Adrenal gland (tissue), 12 donors: Measurements from ENCODE around the gene PLA1A. TPM values are rescaled to one million over a fixed set of nuclear protein-coding genes. Genes with fewer than 3 reads are reported as not detected.

ENCODE experiments used
- DNase-seq, 7 donors: peaks; one replicate each; pipeline ENCODE4 v3.0.0-alpha.2; 2019 to 2020
- H3K27ac ChIP-seq, 5 donors: fragments of 200-600 bp; sonication (generic) in 4 of 5; 1 replicate in 3 of 5; 2 replicates in 2 of 5; pipeline versions ENCODE4 v1.5.1 to v1.8.0; 2016 to 2020; ENCODE audit warnings: mild to moderate bottlenecking in 1 of 5
- H3K27me3 ChIP-seq: fragments of 200-600 bp; 2 replicates; pipeline ENCODE4 v1.8.0; 2021
- H3K36me3 ChIP-seq, 2 donors: fragments of 200-600 bp; replicated peaks in 1 of 2; 1 replicate in 1 of 2; 2 replicates in 1 of 2; pipeline versions ENCODE4 v1.5.1 to v1.8.0; 2018 to 2022
- H3K4me1 ChIP-seq, 2 donors: fragments of 200-600 bp; replicated peaks in 1 of 2; 1 replicate in 1 of 2; 2 replicates in 1 of 2; pipeline versions ENCODE4 v1.5.1 to v1.8.0; 2018 to 2021
- H3K4me3 ChIP-seq, 4 donors: fragments of 200-600 bp; sonication (generic) in 3 of 4; one replicate each; pipeline ENCODE4 v1.5.1; 2016 to 2018
- H3K9me3 ChIP-seq, 3 donors: fragments of 200-600 bp; sonication (generic) in 1 of 3; replicated peaks in 1 of 3; 1 replicate in 2 of 3; 2 replicates in 1 of 3; pipeline versions ENCODE4 v1.5.1 to v1.8.0; 2016 to 2021
- POLR2A ChIP-seq, 2 donors: fragments of 450-650 bp; IDR thresholded peaks; one replicate each; pipeline ENCODE4 v1.6.1; 2017; ENCODE audit warnings: antibody characterized with exemption in 2 of 2, mild to moderate bottlenecking in 2 of 2, moderate library complexity in 1 of 2
- WGBS, 4 donors: extraction: QIAGEN DNeasy Blood & Tissue Kit in 2 of 4; methylation state at CpG; one replicate each; pipeline versions ENCODE4 v1.1.5 to v1.1.7; 2013 to 2017; 5-methylcytosine and 5-hydroxymethylcytosine counted together
- intact Hi-C, 2 donors: fragments of 100-400 bp; cut with DNase I; formaldehyde crosslinking; loops; one replicate each; pipeline versions ENCODE4 v1.14.1 to v1.15.0; 2022 to 2023
- polyA plus RNA-seq, 3 donors: library from polyadenylated mRNA; stranded (reverse); fragments of 200-250 nt in 2 of 3; fragments of 350-450 nt in 1 of 3; fragmentation: Illumina TruSeq in 1 of 3; extraction: RNeasy Lipid Tissue Mini Kit (QIAGEN cat#74804) in 1 of 3; gene quantifications; one replicate each; pipeline ENCODE4 v1.2.3, GENCODE V29; 2013 to 2014
- total RNA-seq, 9 donors: library from RNA; depleted of rRNA in 4 of 9; stranded (reverse); fragments of >200 nt in 4 of 9; fragments of 120-200 nt in 1 of 9; fragmentation: NEBNext Ultra II Directional in 1 of 9; extraction: Animal tissue kit (Norgen Biotek cat#: 25700) in 1 of 9; gene quantifications; one replicate each; pipeline versions ENCODE4 v1.1.0 to v1.2.4, GENCODE V29; 2013 to 2023
- TF ChIP-seq, protein P1 (sequence below), 6 experiments: fragments of 450-650 bp in 4 of 6; fragments of 200-600 bp in 2 of 6; sonication (generic) in 1 of 6; IDR thresholded peaks; 1 replicate in 5 of 6; 2 replicates in 1 of 6; pipeline versions ENCODE4 v1.5.1 to v1.8.0; 2016 to 2021; ENCODE audit warnings: antibody characterized with exemption in 6 of 6, mild to moderate bottlenecking in 2 of 6, moderate library complexity in 1 of 6
- donor health status: healthy with polysubstance abuse.
- donor health status: Bipolar disorder and iron deficiency.
- donor health status: DM: yes; HTN: yes; CAD: no.
- donor health status: DM: no; HTN: no; CAD: no.
- donor health status: DM: no; HTN: no; CAD: no.
- donor health status: DM: yes; HTN: yes; CAD: no.

Gene PLA1A
- total and polyA plus RNA-seq, 12 donors = 0.17 to 2.0 (median 0.72) TPM

GRCh38 chr3:119647171-119647570 lies 49.5 kb downstream of the PLA1A start:
- Histone ChIP-seq H3K27ac (peak overlapping the region in 2 of 5 donors; percentile 57 to 70), H3K9me3 (no peaks in the 10 kb centered on the region), H3K4me3 (no peak overlapping the region), H3K36me3 (no peaks in the 10 kb centered on the region), H3K4me1 (peaks cover 1 to 5% of the 10 kb centered on the region in 2 donors), H3K27me3 (no peaks in the 10 kb centered on the region)
- intact Hi-C loops = no loop called here
- no peak for DNase-seq
- TF ChIP-seq, protein P1, sequence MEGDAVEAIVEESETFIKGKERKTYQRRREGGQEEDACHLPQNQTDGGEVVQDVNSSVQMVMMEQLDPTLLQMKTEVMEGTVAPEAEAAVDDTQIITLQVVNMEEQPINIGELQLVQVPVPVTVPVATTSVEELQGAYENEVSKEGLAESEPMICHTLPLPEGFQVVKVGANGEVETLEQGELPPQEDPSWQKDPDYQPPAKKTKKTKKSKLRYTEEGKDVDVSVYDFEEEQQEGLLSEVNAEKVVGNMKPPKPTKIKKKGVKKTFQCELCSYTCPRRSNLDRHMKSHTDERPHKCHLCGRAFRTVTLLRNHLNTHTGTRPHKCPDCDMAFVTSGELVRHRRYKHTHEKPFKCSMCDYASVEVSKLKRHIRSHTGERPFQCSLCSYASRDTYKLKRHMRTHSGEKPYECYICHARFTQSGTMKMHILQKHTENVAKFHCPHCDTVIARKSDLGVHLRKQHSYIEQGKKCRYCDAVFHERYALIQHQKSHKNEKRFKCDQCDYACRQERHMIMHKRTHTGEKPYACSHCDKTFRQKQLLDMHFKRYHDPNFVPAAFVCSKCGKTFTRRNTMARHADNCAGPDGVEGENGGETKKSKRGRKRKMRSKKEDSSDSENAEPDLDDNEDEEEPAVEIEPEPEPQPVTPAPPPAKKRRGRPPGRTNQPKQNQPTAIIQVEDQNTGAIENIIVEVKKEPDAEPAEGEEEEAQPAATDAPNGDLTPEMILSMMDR (IDR thresholded peaks at IDR 0.05) = no peak
- TF ChIP-seq POLR2A (IDR thresholded peaks at IDR 0.05) = no peak
- WGBS, 4 donors = 76 to 88% (median 85%) methylated on average over 2 of the region's 2 CpGs

GRCh38 chr3:119647843-119648575 lies 50.3 kb downstream of the PLA1A start:
- H3K4me3 ChIP-seq = no peak overlapping the region
- DNase-seq = peak in 1 of 7 donors; percentile 1
- H3K27me3 ChIP-seq = no peaks in the 10 kb centered on the region
- peaks cover 7 to 9% of the 10 kb centered on the region in 2 donors for H3K4me1 ChIP-seq
- H3K9me3 ChIP-seq = no peaks in the 10 kb centered on the region
- peak overlapping the region in 2 of 5 donors; percentile 57 to 70 for H3K27ac ChIP-seq
- intact Hi-C loops = no loop called here
- TF ChIP-seq, protein P1 (IDR thresholded peaks at IDR 0.05) = no peak
- no peak for TF ChIP-seq POLR2A (IDR thresholded peaks at IDR 0.05)
- H3K36me3 ChIP-seq = no peaks in the 10 kb centered on the region
- 77 to 83% (median 80%) methylated on average over 12 of the region's 12 CpGs for WGBS, 4 donors

GRCh38 chr3:119649761-119650160 lies 52.1 kb downstream of the PLA1A start:
- H3K36me3 ChIP-seq = no peaks in the 10 kb centered on the region
- no peak overlapping the region for H3K27ac ChIP-seq
- DNase-seq = no peak
- H3K4me3 ChIP-seq = no peak overlapping the region
- no peaks in the 10 kb centered on the region for H3K27me3 ChIP-seq
- H3K4me1 ChIP-seq = peaks cover 7 to 9% of the 10 kb centered on the region in 2 donors
- TF ChIP-seq, protein P1 (IDR thresholded peaks at IDR 0.05) = no peak
- TF ChIP-seq POLR2A (IDR thresholded peaks at IDR 0.05) = no peak
- 55 to 80% (median 74%) methylated on average over 3 of the region's 3 CpGs for WGBS, 4 donors
- no peaks in the 10 kb centered on the region for H3K9me3 ChIP-seq
- intact Hi-C loops = no loop called here

- no peaks in the 10 kb centered on the region for H3K9me3 ChIP-seq
- intact Hi-C loops = no loop called here
- peaks cover 7 to 10% of the 10 kb centered on the region in 2 donors for H3K4me1 ChIP-seq
- no peaks in the 10 kb centered on the region for H3K36me3 ChIP-seq
- no peak for DNase-seq
- H3K4me3 ChIP-seq = no peak overlapping the region
- peak overlapping the region in 1 of 5 donors; percentile 65 for H3K27ac ChIP-seq
- TF ChIP-seq, protein P1 (IDR thresholded peaks at IDR 0.05) = no peak
- no peak for TF ChIP-seq POLR2A (IDR thresholded peaks at IDR 0.05)
- H3K27me3 ChIP-seq = no peaks in the 10 kb centered on the region
- 55 to 66% (median 64%) methylated on average over 6 to 7 of the region's 7 CpGs for whole genome bisulfite sequencing, 4 donors
Measured at GRCh38 chr3:119652306-119653033, 54.8 kb downstream of the PLA1A start.
